Measurements from ENCODE around the gene SEMA6B. TPM values are rescaled to one million over a fixed set of nuclear protein-coding genes. Genes with fewer than 3 reads are reported as not detected.

SEMA6B gene
- total and polyA plus RNA-seq, 10 of the 15 experiments (the other 5 are each of a cell fraction or from before 2014, with no cell fraction given), result 0.13 TPM; not detected in 9

- Histone ChIP-seq H3K4me1 (ENCODE audit: control insufficient read depth, insufficient read depth, low read length) (no peaks in the 10 kb centered on the region), H3K27ac (ENCODE audit: control insufficient read depth, insufficient read depth) (no peak overlapping the region), H3K27me3 (replicated peaks in 1 of 2; ENCODE audit: control insufficient read depth in 2 of 2, insufficient read depth in 2 of 2, low read length in 1 of 2) (no peaks in the 10 kb centered on the region), H3K4me3 (no peak overlapping the region), H3K36me3 (ENCODE audit: control insufficient read depth in 2 of 2, insufficient read depth in 2 of 2, low read length in 1 of 2) (peaks cover 7 to 17% of the 10 kb centered on the region in 2 experiments; a peak in 3 of 4 replicates), H3K79me2 (ENCODE audit: control insufficient read depth, insufficient read depth, low read length) (no peaks in the 10 kb centered on the region), H2AFZ (ENCODE audit: control insufficient read depth, low read depth, low read length) (no peak overlapping the region), H3K4me2 (ENCODE audit: control insufficient read depth, insufficient read depth) (no peak overlapping the region), H3K9me3 (replicated peaks; ENCODE audit: control insufficient read depth, insufficient read depth, low read length) (no peaks in the 10 kb centered on the region), H4K20me1 (ENCODE audit: control insufficient read depth, insufficient read depth) (no peaks in the 10 kb centered on the region), H3K9ac (ENCODE audit: control insufficient read depth, insufficient read depth, low read length) (no peak overlapping the region)
- in situ Hi-C loops (cut with MboI), result no loop called here
- ChIA-PET POLR2A (no interaction called here), RAD21 (ENCODE audit: unreplicated experiment) (no interaction called here), CTCF (no interaction called here), SMC1A (ENCODE audit: uncharacterized antibody, unreplicated experiment) (no interaction called here)
- 89% methylated on average over 18 of the region's 18 CpGs for WGBS (ENCODE audit: insufficient coverage, insufficient replicate concordance, low lambda C conversion rate, missing lambda C conversion rate)
- BruUV-seq (replicated peaks), result no TSS peak
- ATAC-seq, result no peak
- intact Hi-C loops (cut with micrococcal nuclease; ENCODE audit: unreplicated experiment), result no loop called here
- no peak for FAIRE-seq
- no peak for DNase-seq (ENCODE audit: low read depth, low spot score)
- no peak for TF ChIP-seq MEF2B (IDR thresholded peaks at IDR 0.05; ENCODE audit: partially characterized antibody, poor library complexity, severe bottlenecking)
- no peak for TF ChIP-seq CHD1 (IDR thresholded peaks at IDR 0.05; ENCODE audit: low read depth, low read length)
- TF ChIP-seq CBX3 (IDR thresholded peaks at IDR 0.05; ENCODE audit: borderline replicate concordance, low read depth), result no peak
- TF ChIP-seq RELB (IDR thresholded peaks at IDR 0.05; ENCODE audit: low read depth), result no peak
- no peak for TF ChIP-seq IRF4 (IDR thresholded peaks at IDR 0.05; ENCODE audit: low read depth, low read length)
- no peak for TF ChIP-seq RCOR1 (conservative IDR thresholded peaks at IDR 0.05; ENCODE audit: low read depth, low read length)
- TF ChIP-seq SP1 (IDR thresholded peaks at IDR 0.05; ENCODE audit: low read depth, low read length), result no peak
- TF ChIP-seq ZSCAN29 (IDR thresholded peaks at IDR 0.05), result no peak
Measured at GRCh38 chr19:4496304-4496703, 63.2 kb downstream of the SEMA6B start.

All from GM12878 (cell line).